H9 (cell line): ENCODE measurements around the gene UNC45A. TPM values are rescaled to one million over a fixed set of nuclear protein-coding genes. Genes with fewer than 3 reads are reported as not detected.

ENCODE experiments used
- DNase-seq: peaks from one replicate; pipeline ENCODE4 v3.0.0-alpha.2; 2017
- H2AFZ ChIP-seq: one replicate; pipeline ENCODE4 v1.6.1; 2013; ENCODE audit warnings: mild to moderate bottlenecking, low read length, control low read depth, moderate library complexity
- H2AK5ac ChIP-seq: 2 replicates; pipeline ENCODE4 v1.6.1; 2013; ENCODE audit warnings: low read length, control low read depth, mixed read lengths; ENCODE audit not compliant: insufficient read length
- H2BK120ac ChIP-seq: one replicate; pipeline ENCODE4 v1.6.1; 2013; ENCODE audit warnings: low read depth, mild to moderate bottlenecking, low read length, control low read depth, inconsistent platforms; ENCODE audit not compliant: poor library complexity, severe bottlenecking
- H2BK12ac ChIP-seq: 2 replicates; pipeline ENCODE4 v1.6.1; 2013; ENCODE audit warnings: low read length, control low read depth, mixed read lengths, low read depth; ENCODE audit not compliant: insufficient read length
- H2BK15ac ChIP-seq: 2 replicates; pipeline ENCODE4 v1.6.1; 2013; ENCODE audit warnings: low read depth, low read length, control low read depth
- H2BK20ac ChIP-seq: one replicate; pipeline ENCODE4 v1.6.1; 2013; ENCODE audit warnings: low read depth, mild to moderate bottlenecking, low read length, control low read depth, inconsistent platforms; ENCODE audit not compliant: poor library complexity, severe bottlenecking
- H2BK5ac ChIP-seq: 2 replicates; pipeline ENCODE4 v1.6.1; 2013; ENCODE audit warnings: low read length, control low read depth, mixed read lengths; ENCODE audit not compliant: insufficient read length
- H3K14ac ChIP-seq: 2 replicates; pipeline ENCODE4 v1.6.1; 2013; ENCODE audit warnings: low read length, control low read depth; ENCODE audit not compliant: insufficient read depth
- H3K18ac ChIP-seq: 2 replicates; pipeline ENCODE4 v1.6.1; 2013; ENCODE audit warnings: low read depth, mild to moderate bottlenecking, mixed read lengths, low read length, control low read depth; ENCODE audit not compliant: insufficient read length
- H3K23ac ChIP-seq: 2 replicates; pipeline ENCODE4 v1.6.1; 2013; ENCODE audit warnings: low read length, control low read depth, mixed read lengths, low read depth; ENCODE audit not compliant: insufficient read length
- H3K23me2 ChIP-seq: 2 replicates; pipeline ENCODE4 v1.6.1; 2013; ENCODE audit warnings: low read depth, mild to moderate bottlenecking, mixed read lengths, low read length, control low read depth; ENCODE audit not compliant: insufficient read length, poor library complexity, severe bottlenecking
- H3K27ac ChIP-seq: 2 replicates; pipeline ENCODE4 v1.5.1; 2013; ENCODE audit warnings: low read length, control low read depth, mixed read lengths, low read depth; ENCODE audit not compliant: insufficient read length
- H3K27me3 ChIP-seq: 2 replicates; pipeline ENCODE4 v1.6.1; 2013; ENCODE audit warnings: low read length, control low read depth, inconsistent platforms; ENCODE audit not compliant: insufficient read depth
- H3K4ac ChIP-seq: 2 replicates; pipeline ENCODE4 v1.6.1; 2013; ENCODE audit warnings: low read depth, mild to moderate bottlenecking, control low read depth, inconsistent platforms, low read length, moderate library complexity
- H3K4me1 ChIP-seq: 2 replicates; pipeline ENCODE4 v1.6.1; 2013; ENCODE audit warnings: low read length, control low read depth, inconsistent platforms; ENCODE audit not compliant: insufficient read depth
- H3K4me2 ChIP-seq: 2 replicates; pipeline ENCODE4 v1.6.1; 2013; ENCODE audit warnings: low read length, control low read depth, mixed read lengths; ENCODE audit not compliant: insufficient read length, insufficient read depth
- H3K56ac ChIP-seq: 2 replicates; pipeline ENCODE4 v1.6.1; 2013; ENCODE audit warnings: low read depth, mild to moderate bottlenecking, mixed read lengths, low read length, control low read depth; ENCODE audit not compliant: insufficient read length
- H3K79me1 ChIP-seq: 2 replicates; pipeline ENCODE4 v1.6.1; 2013; ENCODE audit warnings: low read depth, mild to moderate bottlenecking, moderate library complexity, low read length, control low read depth, inconsistent platforms; ENCODE audit not compliant: insufficient read depth, poor library complexity, severe bottlenecking
- H3K79me2 ChIP-seq: 2 replicates; pipeline ENCODE4 v1.6.1; 2013; ENCODE audit warnings: low read length, control low read depth, inconsistent platforms; ENCODE audit not compliant: insufficient read depth
- H3K9ac ChIP-seq: 2 replicates; pipeline ENCODE4 v1.6.1; 2013; ENCODE audit warnings: low read length, control low read depth, mixed read lengths; ENCODE audit not compliant: insufficient read length; ENCODE audit errors: extremely low read depth
- H3K9me3 ChIP-seq: one replicate; pipeline ENCODE4 v1.6.1; 2013; ENCODE audit warnings: low read depth, low read length, inconsistent platforms; ENCODE audit not compliant: control insufficient read depth
- H3T11ph ChIP-seq: one replicate; pipeline ENCODE4 v1.6.1; 2013; ENCODE audit warnings: mild to moderate bottlenecking, low read length, control low read depth, inconsistent platforms
- H4K20me1 ChIP-seq: one replicate; pipeline ENCODE4 v1.6.1; 2013; ENCODE audit not compliant: control insufficient read depth, insufficient read length, insufficient read depth
- H4K5ac ChIP-seq: 2 replicates; pipeline ENCODE4 v1.6.1; 2013; ENCODE audit warnings: low read depth, mild to moderate bottlenecking, mixed read lengths, low read length, control low read depth; ENCODE audit not compliant: insufficient read length
- H4K8ac ChIP-seq: replicated peaks from 2 replicates; pipeline ENCODE4 v1.6.1; 2013; ENCODE audit warnings: low read length, control low read depth, mixed read lengths, low read depth; ENCODE audit not compliant: insufficient read length
- H4K91ac ChIP-seq: 2 replicates; pipeline ENCODE4 v1.6.1; 2013; ENCODE audit warnings: low read depth, mild to moderate bottlenecking, moderate library complexity, mixed read lengths, low read length, control low read depth; ENCODE audit not compliant: insufficient read length
- H3K27ac Mint-ChIP-seq, 3 experiments: 2 replicates in 2 of 3; 3 replicates in 1 of 3; pipeline ENCODE4 v1.8.0; 2020 to 2021; ENCODE audit warnings: mixed read lengths in 3 of 3, mild to moderate bottlenecking in 1 of 3, moderate library complexity in 1 of 3
- H3K27me3 Mint-ChIP-seq: 2 replicates; pipeline ENCODE4 v1.8.0; 2021; ENCODE audit warnings: low read depth, mild to moderate bottlenecking, moderate library complexity, mixed read lengths
- H3K36me3 Mint-ChIP-seq, 3 experiments: 2 replicates in 2 of 3; 3 replicates in 1 of 3; pipeline ENCODE4 v1.8.0; 2020 to 2021; ENCODE audit warnings: low read depth in 3 of 3, mixed read lengths in 3 of 3; ENCODE audit not compliant: insufficient read depth in 1 of 3
- H3K4me1 Mint-ChIP-seq, 2 experiments: 2 replicates each; pipeline ENCODE4 v1.8.0; 2020; ENCODE audit warnings: mixed read lengths in 2 of 2
- H3K4me3 Mint-ChIP-seq, 2 experiments: 2 replicates in 1 of 2; 3 replicates in 1 of 2; pipeline ENCODE4 v1.8.0; 2020 to 2021; ENCODE audit warnings: mild to moderate bottlenecking in 2 of 2, mixed read lengths in 2 of 2, moderate library complexity in 1 of 2
- H3K9me3 Mint-ChIP-seq, 2 experiments: 2 replicates in 1 of 2; 3 replicates in 1 of 2; pipeline ENCODE4 v1.8.0; 2020; ENCODE audit warnings: mild to moderate bottlenecking in 2 of 2, mixed read lengths in 2 of 2, moderate library complexity in 1 of 2
- CTCF ChIP-seq: fragments of 200-600 bp; sonication (generic); conservative IDR thresholded peaks from 3 replicates; pipeline ENCODE4 v1.8.0; 2021; ENCODE audit warnings: antibody characterized with exemption, mild to moderate bottlenecking
- WGBS: extraction: QIAGEN DNeasy Blood & Tissue Kit; methylation state at CpG from one replicate; pipeline ENCODE4 v1.1.7; 2013; ENCODE audit warnings: missing lambda C conversion rate, low lambda C conversion rate, mixed read lengths; ENCODE audit not compliant: insufficient read length; ENCODE audit errors: extremely low coverage; 5-methylcytosine and 5-hydroxymethylcytosine counted together
- total RNA-seq: library from RNA; stranded (reverse); gene quantifications from 2 replicates; pipeline ENCODE4 v1.2.1, GENCODE V29; 2021

UNC45A gene
- total RNA-seq, 1 experiment from 2014 or later, result 84.6 TPM

- H3K4me3 Mint-ChIP-seq, result no peak overlapping the region
- TF ChIP-seq CTCF, result no peak
These were observed 25.1 kb upstream of the UNC45A start for GRCh38 chr15:90909976-90910375.

More at GRCh38 chr15:90909976-90910375, 25.1 kb upstream of the UNC45A start:
- Histone ChIP-seq H3K27me3 (no peaks in the 10 kb centered on the region), H3K56ac (no peak overlapping the region), H3K18ac (no peak overlapping the region), H3K4me1 (no peaks in the 10 kb centered on the region), H3K23ac (no peak overlapping the region), H3K14ac (no peak overlapping the region), H2BK20ac (no peak overlapping the region), H3K4ac (no peak overlapping the region), H3T11ph (no peak overlapping the region), H4K8ac (no peak overlapping the region), H3K4me2 (no peak overlapping the region), H2AK5ac (no peak overlapping the region), H3K27ac (no peak overlapping the region), H2BK12ac (no peak overlapping the region), H3K9me3 (no peaks in the 10 kb centered on the region), H3K9ac (no peak overlapping the region), H4K20me1 (no peaks in the 10 kb centered on the region), H3K23me2 (no peaks in the 10 kb centered on the region), H2BK5ac (no peak overlapping the region), H2AFZ (no peak overlapping the region), H4K5ac (no peak overlapping the region), H4K91ac (no peak overlapping the region), H2BK120ac (no peak overlapping the region), H2BK15ac (no peak overlapping the region), H3K79me2 (no peaks in the 10 kb centered on the region), H3K79me1 (no peaks in the 10 kb centered on the region)
- Mint-ChIP-seq H3K4me1 (no peaks in the 10 kb centered on the region), H3K27ac (no peak overlapping the region), H3K9me3 (no peaks in the 10 kb centered on the region), H3K27me3 (peaks cover 1% of the 10 kb centered on the region; the same call in 1 of the 2 replicates), H3K36me3 (peaks cover 10 to 51% (median 19%) of the 10 kb centered on the region in 3 experiments)
- DNase-seq, result no peak
- WGBS, result no CpG with 5 or more reads among the region's 8 CpGs
